Activated naive CD4-positive, alpha-beta T cell treated with anti-CD3 and anti-CD28 coated beads, Interleukin-2, amount 10 ng/mL, durations not matched to agents 7 days and 5 days (primary cell): ENCODE measurements around the gene KLHL4.
"Not testable (repeated sequence)": the region's sequence is repeated elsewhere in the genome, so short reads cannot be mapped to it uniquely, and the experiment has no call there.

Experiments used
- CTCF ChIA-PET: fragments of 350-600 bp; sonication (Branson Sonifier 250); formaldehyde crosslinking; loops from one replicate; lab custom pipeline; 2021; ENCODE audit warnings: antibody characterized with exemption; lab: Charles Lee
- DNase-seq: peaks from one replicate; pipeline ENCODE4 v3.0.0-alpha.2; 2020
- H3K27ac Mint-ChIP-seq: one replicate; pipeline ENCODE4 v1.8.0; 2021; ENCODE audit warnings: mild to moderate bottlenecking, moderate library complexity, mixed read lengths
- H3K27me3 Mint-ChIP-seq: one replicate; pipeline ENCODE4 v1.8.0; 2021; ENCODE audit warnings: mild to moderate bottlenecking, mixed read lengths
- H3K36me3 Mint-ChIP-seq: one replicate; pipeline ENCODE4 v1.8.0; 2021; ENCODE audit warnings: mixed read lengths
- H3K4me1 Mint-ChIP-seq: one replicate; pipeline ENCODE4 v1.8.0; 2021; ENCODE audit warnings: mixed read lengths
- H3K4me3 Mint-ChIP-seq: one replicate; pipeline ENCODE4 v1.8.0; 2021; ENCODE audit warnings: mild to moderate bottlenecking, moderate library complexity, mixed read lengths
- H3K9me3 Mint-ChIP-seq: one replicate; pipeline ENCODE4 v1.8.0; 2021; ENCODE audit warnings: mixed read lengths

Gene KLHL4

DNA sequence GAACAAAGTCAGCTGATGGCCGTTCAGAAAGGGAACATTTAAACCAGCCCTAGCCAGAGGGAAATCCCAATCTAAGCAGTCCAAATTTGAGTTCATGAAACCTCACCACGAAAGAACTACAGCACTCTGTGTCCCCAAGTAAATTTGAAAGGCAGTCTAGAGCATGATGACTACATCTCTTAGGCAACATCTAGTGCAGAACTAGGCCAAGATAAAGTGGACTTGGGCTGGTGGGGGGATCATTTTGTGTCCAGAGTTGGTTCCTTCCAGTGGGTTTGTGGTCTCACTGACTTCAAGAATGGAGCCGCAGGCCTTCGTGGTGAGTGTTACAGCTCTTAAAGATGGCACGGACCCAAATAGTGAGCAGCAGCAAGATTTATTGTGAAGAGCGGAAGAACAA lies 64.9 kb downstream of the KLHL4 start:
- CTCF ChIA-PET, result no interaction called here
- no peak overlapping the region for H3K27ac Mint-ChIP-seq
- no peaks in the 10 kb centered on the region for H3K27me3 Mint-ChIP-seq
- H3K4me1 Mint-ChIP-seq, result no peaks in the 10 kb centered on the region
- DNase-seq, result no peak
- H3K4me3 Mint-ChIP-seq, result no peak overlapping the region
- H3K9me3 Mint-ChIP-seq, result peaks cover 1% of the 10 kb centered on the region
- no peaks in the 10 kb centered on the region for H3K36me3 Mint-ChIP-seq

DNA sequence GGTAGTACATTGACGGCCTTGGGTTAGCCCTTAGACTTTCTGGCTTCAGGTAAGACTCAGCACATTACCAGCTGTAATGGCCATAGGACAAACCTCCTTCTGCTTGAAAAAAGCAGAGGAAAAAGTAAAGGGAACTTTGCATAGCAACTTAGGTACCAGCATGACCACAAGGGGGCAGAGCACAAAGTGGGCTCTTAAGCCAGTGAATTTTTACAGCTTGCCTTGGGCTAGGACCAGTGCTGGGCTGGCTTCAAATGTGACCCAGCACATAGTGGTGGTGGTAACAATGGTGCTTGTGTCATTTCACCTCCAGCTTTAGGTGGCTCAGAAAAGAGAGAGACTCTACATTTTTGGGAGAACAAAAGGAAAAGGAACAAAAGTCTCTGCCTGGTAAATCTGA lies 66.1 kb downstream of the KLHL4 start:
- Mint-ChIP-seq H3K9me3 (peaks cover 3% of the 10 kb centered on the region), H3K4me1 (no peaks in the 10 kb centered on the region), H3K27me3 (no peaks in the 10 kb centered on the region), H3K27ac (no peak overlapping the region), H3K4me3 (no peak overlapping the region), H3K36me3 (no peaks in the 10 kb centered on the region)
- no peak for DNase-seq
- CTCF ChIA-PET, result no interaction called here

DNA sequence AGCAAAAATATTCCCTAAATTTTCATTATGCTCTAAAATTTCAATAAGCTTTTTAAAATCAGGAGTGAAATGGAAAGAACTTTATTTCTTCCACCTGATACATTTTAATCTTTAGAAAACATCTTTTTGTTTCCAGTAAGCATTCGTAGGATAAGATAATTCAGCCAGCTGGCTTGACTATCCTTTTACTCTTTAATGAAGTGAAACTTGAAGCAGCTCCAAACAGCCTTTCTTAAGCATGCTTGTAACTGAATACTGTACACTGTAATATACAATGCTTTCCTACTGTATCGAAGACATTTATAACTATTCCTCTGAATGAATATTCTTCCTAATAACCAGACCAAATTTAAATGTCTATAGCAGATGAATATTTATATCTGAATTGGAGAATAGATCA lies 98.8 kb downstream of the KLHL4 start:
- Mint-ChIP-seq H3K9me3 (no peaks in the 10 kb centered on the region), H3K4me1 (no peaks in the 10 kb centered on the region), H3K36me3 (no peaks in the 10 kb centered on the region), H3K4me3 (no peak overlapping the region), H3K27ac (no peak overlapping the region), H3K27me3 (no peaks in the 10 kb centered on the region)
- DNase-seq, result no peak
- CTCF ChIA-PET, result no interaction called here

DNA sequence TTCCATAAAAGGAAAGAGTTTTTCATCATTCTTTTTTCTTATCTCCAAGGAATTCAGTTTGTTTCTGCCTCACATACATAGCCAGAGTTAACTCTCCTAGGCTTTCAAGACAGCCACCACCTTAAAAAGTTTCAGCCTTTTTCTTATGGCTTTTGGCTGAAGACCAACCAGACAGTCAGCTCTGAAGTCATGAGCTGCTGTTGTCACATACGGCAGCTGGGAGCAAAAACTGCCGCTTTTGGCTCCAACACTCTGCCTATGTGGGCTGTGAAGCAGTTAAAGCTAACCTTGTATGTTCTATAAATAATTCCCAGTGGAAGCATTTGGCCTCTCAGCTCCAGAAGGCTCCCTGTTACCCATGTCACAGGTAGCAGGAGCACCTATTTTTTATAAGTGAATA lies 104.1 kb downstream of the KLHL4 start:
- CTCF ChIA-PET, result no interaction called here
- H3K4me1 Mint-ChIP-seq, result no peaks in the 10 kb centered on the region
- no peaks in the 10 kb centered on the region for H3K27me3 Mint-ChIP-seq

DNA sequence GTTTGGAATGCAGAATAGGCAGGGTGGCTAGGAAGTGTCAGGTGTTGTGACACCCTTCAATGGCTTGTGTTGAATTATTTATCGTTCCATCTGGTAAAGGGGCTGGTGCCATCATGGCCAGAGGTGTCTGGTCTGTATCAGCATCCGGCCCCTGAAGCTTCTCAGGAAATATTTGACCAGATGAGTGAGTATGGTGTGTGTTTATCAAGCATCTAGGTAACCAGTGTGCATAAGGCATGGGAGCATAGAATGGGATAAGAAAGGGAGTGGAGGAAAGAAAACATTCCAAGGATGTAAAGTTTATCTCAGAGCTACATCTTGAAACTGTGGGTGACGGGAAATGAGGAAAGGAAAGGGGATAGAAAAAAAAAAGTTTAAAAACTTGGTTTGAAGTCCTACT lies 109.4 kb downstream of the KLHL4 start:
- Mint-ChIP-seq H3K9me3 (no peaks in the 10 kb centered on the region), H3K4me3 (no peak overlapping the region), H3K36me3 (no peaks in the 10 kb centered on the region), H3K27me3 (no peaks in the 10 kb centered on the region), H3K27ac (no peak overlapping the region), H3K4me1 (no peaks in the 10 kb centered on the region)
- no peak for DNase-seq
- CTCF ChIA-PET, result no interaction called here

More for the DNA sequence above, 104.1 kb downstream of the KLHL4 start:
- no peak overlapping the region for H3K4me3 Mint-ChIP-seq
- DNase-seq, result no peak
- H3K36me3 Mint-ChIP-seq, result no peaks in the 10 kb centered on the region
- H3K27ac Mint-ChIP-seq, result no peak overlapping the region
- H3K9me3 Mint-ChIP-seq, result no peaks in the 10 kb centered on the region

DNA sequence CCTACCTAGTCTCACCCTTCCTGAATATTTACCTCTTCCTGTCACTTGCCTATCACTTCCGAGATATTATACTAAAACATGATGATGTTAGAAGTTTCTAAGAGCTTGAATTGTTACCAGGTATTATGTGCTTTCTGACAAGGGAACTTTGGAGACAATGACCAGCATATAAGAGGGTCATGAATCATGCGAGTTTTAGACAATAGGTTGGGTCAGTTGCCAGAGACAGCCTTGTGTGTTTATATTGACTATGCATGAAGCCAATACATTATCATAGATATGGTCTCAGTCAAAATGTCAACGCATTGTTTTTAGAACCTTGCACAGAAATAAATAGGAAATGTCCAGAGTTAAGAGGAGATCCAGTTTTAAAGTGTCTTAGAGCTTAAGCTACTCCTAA lies 116.8 kb downstream of the KLHL4 start:
- Mint-ChIP-seq H3K27me3 (no peaks in the 10 kb centered on the region), H3K36me3 (no peaks in the 10 kb centered on the region), H3K4me3 (no peak overlapping the region), H3K9me3 (peaks cover 2% of the 10 kb centered on the region), H3K27ac (no peak overlapping the region), H3K4me1 (no peaks in the 10 kb centered on the region)
- CTCF ChIA-PET, result no interaction called here
- DNase-seq, result no peak

DNA sequence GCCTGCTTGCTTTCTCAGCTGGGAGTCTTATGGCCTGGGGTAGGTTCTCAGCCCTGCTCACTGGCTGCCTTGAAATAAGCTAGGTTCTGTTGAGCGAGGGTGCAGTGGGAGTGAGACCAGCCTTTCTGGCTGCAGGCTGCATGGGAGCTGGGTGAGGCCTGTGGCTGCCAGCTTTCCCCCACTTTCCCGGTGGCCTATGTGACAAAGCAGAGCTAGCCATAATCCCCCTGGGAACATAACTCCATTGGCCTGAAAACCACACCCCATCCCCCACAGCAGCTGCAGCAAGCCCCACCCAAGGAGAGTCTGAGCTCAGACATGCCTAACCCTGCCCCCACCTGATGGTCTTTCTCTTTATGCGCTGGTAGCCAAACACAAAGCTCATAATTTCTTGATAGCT lies 118.9 kb downstream of the KLHL4 start:
- CTCF ChIA-PET, result no interaction called here
- Mint-ChIP-seq H3K4me3 (no peak overlapping the region), H3K9me3 (peaks cover 2% of the 10 kb centered on the region), H3K4me1 (no peaks in the 10 kb centered on the region), H3K27me3 (no peaks in the 10 kb centered on the region), H3K27ac (no peak overlapping the region), H3K36me3 (no peaks in the 10 kb centered on the region)
- no peak for DNase-seq

DNA sequence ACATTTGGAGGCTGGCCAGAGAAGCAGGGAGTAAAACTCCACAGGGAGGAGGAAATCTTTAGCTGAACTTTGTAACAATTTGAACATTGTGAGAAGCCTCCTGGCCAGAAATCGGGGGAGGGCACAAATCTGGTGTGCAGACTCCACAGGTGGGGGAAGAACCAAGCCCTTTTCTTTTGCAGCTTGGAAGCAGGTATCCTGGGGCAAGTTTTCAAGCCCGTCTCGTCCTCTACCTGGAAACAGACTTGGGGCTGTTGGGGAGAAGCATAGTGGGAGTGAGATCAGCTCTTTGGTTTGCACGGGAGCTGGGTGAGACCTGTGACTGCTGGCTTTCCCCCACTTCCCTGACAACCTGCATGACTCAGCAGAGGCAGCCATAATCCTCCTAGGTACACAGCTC lies 123.8 kb downstream of the KLHL4 start:
- H3K4me1 Mint-ChIP-seq, DNase-seq, H3K4me3 Mint-ChIP-seq, H3K36me3 Mint-ChIP-seq, CTCF ChIA-PET, H3K9me3 Mint-ChIP-seq, H3K27ac Mint-ChIP-seq, H3K27me3 Mint-ChIP-seq: not testable (repeated sequence)

DNA sequence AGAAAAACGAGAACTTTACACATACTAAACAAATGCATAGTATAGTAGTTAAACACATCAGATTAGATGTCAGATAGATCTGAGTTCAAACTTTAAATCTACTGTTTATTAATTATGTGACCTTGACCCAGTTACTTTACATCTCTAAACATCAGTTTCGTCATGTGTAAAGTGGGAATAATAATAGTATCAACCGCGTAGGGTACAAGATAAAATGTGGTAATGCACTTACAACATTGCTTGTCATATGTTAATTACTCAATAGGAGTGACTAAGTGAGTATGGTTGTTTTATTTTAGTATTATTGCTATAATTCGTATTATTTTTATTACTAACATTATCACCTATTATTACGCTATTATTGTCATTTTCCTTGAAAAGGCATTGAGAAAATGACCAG lies 144.2 kb downstream of the KLHL4 start:
- no peaks in the 10 kb centered on the region for H3K9me3 Mint-ChIP-seq
- CTCF ChIA-PET, result no interaction called here

DNA sequence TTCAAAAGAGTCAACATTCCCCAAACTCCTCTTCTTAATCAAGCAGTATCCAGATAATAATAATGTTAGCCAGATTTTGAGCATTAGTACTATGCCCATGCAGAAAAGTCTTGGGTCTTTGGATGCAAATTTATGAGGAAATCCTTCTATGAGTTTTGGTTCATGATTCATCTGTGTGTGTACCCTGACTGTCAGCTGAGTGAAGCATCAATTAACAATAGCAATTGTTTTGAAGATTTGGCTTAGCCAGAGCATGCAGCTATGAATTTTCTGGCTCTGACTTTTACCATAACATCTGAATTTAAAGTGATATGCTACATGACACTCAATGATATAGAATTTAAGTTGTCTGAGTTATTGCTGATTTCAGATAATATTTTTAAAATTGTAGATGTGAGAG lies 145.8 kb downstream of the KLHL4 start:
- DNase-seq, result no peak
- H3K4me1 Mint-ChIP-seq, result no peaks in the 10 kb centered on the region
- H3K36me3 Mint-ChIP-seq, result no peaks in the 10 kb centered on the region
- no peaks in the 10 kb centered on the region for H3K27me3 Mint-ChIP-seq
- H3K9me3 Mint-ChIP-seq, result no peaks in the 10 kb centered on the region
- no peak overlapping the region for H3K27ac Mint-ChIP-seq
- no peak overlapping the region for H3K4me3 Mint-ChIP-seq
- CTCF ChIA-PET, result no interaction called here

More for the DNA sequence above, 144.2 kb downstream of the KLHL4 start:
- no peaks in the 10 kb centered on the region for H3K4me1 Mint-ChIP-seq
- no peak overlapping the region for H3K27ac Mint-ChIP-seq
- H3K4me3 Mint-ChIP-seq, result no peak overlapping the region
- H3K27me3 Mint-ChIP-seq, result no peaks in the 10 kb centered on the region
- no peak for DNase-seq
- no peaks in the 10 kb centered on the region for H3K36me3 Mint-ChIP-seq

DNA sequence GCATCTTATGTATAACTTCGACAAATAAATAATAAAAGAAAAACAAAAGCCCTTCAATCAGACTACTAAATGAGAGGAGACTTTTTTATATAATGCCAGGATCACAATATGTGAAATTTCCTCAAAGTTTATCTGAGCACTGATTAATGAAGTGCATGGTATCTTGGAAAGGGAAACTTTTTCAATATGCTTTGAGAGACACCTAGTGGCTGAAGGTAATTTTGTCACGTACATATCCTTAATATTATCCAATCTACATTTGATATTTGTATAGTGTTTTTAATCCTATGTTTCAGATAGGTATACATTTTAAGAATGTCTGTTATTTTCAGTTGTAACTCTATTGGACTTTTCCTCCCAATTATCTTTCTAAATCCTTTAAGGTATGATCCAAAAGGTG lies 146.8 kb downstream of the KLHL4 start:
- Mint-ChIP-seq H3K27ac (no peak overlapping the region), H3K27me3 (no peaks in the 10 kb centered on the region), H3K4me3 (no peak overlapping the region), H3K4me1 (no peaks in the 10 kb centered on the region), H3K9me3 (no peaks in the 10 kb centered on the region), H3K36me3 (no peaks in the 10 kb centered on the region)
- no peak for DNase-seq
- CTCF ChIA-PET, result no interaction called here

DNA sequence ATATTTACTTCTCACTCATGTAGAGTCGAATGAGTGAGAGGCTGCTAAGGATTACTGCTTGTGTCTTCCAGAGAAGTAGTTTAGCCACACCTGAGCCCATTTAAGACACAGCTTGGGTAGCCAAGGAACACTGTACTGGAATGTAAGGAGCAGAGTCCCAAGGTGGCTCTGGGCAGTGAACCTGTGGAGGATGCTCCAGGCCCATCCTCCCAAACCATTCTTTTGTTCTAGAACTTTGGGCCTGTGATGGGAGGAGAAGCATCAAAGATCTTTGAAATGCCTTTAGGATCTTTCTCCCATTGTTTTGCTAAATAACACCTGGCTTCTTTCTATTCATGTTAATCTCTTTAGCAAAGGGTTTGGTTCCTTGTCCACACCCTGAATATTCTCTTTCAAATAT lies 162.2 kb downstream of the KLHL4 start:
- Mint-ChIP-seq H3K27me3 (no peaks in the 10 kb centered on the region), H3K4me1 (no peaks in the 10 kb centered on the region), H3K36me3 (no peaks in the 10 kb centered on the region), H3K9me3 (peaks cover 3% of the 10 kb centered on the region), H3K27ac (no peak overlapping the region), H3K4me3 (no peak overlapping the region)
- CTCF ChIA-PET, result no interaction called here
- DNase-seq, result no peak

DNA sequence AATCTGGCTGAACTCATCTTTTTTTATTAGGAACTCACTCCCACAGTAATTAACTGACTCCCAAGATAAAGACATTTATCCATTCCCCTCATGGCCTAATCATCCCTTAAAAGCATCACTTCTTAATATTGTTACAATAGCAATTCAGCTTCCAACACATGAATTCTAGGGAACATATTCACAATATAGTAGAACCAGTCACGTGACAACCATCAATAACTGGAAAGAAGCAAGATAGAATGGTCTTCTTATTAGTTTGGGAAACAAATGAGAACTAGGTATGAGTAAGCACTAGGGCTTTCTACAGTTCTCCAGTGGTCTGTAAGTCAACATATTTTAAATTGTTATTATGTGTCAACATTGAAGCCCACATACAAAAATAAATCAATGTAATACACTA lies 170.1 kb downstream of the KLHL4 start:
- peaks cover 5% of the 10 kb centered on the region for H3K9me3 Mint-ChIP-seq

DNA sequence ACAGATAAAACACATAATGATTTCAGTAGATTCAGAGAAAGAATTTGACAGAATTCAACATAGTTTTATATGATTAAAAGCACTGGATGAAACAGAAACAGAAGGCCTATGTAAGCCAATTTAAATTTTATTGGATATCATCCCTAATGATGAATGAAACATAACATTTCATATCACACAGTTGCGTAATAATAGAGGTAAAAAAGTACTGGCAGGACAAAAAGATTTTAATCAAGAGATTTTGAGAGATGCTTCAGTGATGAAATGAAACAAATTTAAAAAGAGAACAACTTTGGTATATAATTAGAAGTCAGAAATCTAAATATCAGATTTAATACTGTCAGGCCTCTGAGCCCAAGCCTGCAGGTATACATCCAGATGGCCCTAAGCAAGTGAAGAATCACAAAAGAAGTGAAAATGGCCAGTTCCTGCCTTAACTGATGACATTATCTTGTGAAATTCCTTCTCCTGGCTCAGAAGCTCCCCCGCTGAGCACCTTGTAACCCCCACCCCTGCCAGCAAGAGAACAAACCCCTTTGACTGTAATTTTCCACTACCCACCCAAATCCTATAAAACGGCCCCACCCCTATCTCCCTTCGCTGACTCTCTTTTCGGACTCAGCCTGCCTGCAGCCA lies 170.6 kb downstream of the KLHL4 start:
- H3K27me3 Mint-ChIP-seq, H3K27ac Mint-ChIP-seq, H3K4me3 Mint-ChIP-seq, DNase-seq, H3K9me3 Mint-ChIP-seq, H3K4me1 Mint-ChIP-seq, CTCF ChIA-PET, H3K36me3 Mint-ChIP-seq: not testable (repeated sequence)

More for the DNA sequence above, 170.1 kb downstream of the KLHL4 start:
- Mint-ChIP-seq H3K27me3 (no peaks in the 10 kb centered on the region), H3K4me3 (no peak overlapping the region), H3K36me3 (no peaks in the 10 kb centered on the region), H3K4me1 (no peaks in the 10 kb centered on the region), H3K27ac (no peak overlapping the region)
- CTCF ChIA-PET, result no interaction called here
- no peak for DNase-seq

DNA sequence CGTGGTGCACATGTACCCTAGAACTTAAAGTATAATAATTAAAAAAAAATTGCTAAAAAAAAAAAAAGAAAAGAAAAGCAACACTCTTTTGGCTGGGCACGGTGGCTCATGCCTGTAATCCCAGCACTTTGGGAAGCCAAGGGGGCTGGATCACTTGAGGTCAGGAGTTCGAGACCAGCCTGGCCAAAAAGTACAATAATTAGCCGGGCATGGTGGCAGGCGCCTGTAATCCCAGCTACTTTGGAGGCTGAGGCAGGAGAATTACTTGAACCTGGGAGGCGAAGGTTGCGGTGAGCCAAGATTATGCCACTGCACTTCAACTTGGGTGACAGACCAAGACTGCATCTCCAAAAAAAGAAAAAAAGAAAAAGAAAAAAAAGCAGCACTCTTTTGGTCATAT lies 171.6 kb downstream of the KLHL4 start:
- H3K27ac Mint-ChIP-seq, H3K4me1 Mint-ChIP-seq, H3K9me3 Mint-ChIP-seq, H3K36me3 Mint-ChIP-seq, CTCF ChIA-PET, DNase-seq, H3K4me3 Mint-ChIP-seq, H3K27me3 Mint-ChIP-seq: not testable (repeated sequence)

DNA sequence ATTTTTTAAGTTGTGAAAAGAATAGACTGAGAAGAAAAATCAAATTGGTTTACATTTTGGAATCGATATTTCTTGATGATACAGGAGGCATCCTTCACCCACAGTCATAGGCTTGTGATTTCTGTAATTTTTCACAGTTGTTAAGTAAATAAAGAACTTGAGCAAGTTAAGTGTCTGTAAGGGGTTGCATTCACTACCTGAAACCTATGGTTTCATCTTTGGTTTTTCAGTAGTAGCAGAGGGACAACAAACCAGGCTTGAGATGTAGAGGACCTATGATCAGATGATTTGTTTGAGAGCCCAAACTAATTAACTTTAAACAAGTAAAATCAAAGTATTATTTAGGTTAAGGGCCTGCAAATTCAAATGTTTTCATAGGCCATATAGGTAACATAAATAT lies 175.6 kb downstream of the KLHL4 start:
- no peaks in the 10 kb centered on the region for H3K27me3 Mint-ChIP-seq
- peaks cover 5% of the 10 kb centered on the region for H3K9me3 Mint-ChIP-seq
- H3K27ac Mint-ChIP-seq, result no peak overlapping the region
- no peak for DNase-seq
- H3K36me3 Mint-ChIP-seq, result no peaks in the 10 kb centered on the region
- CTCF ChIA-PET, result no interaction called here
- no peak overlapping the region for H3K4me3 Mint-ChIP-seq
- H3K4me1 Mint-ChIP-seq, result no peaks in the 10 kb centered on the region
